OCI-LY3 (cell line): ENCODE results near the gene URGCP.
A peak's percentile ranks its signal among the peaks of the same experiment; 100 is the strongest.

ENCODE experiments used
- H2AFZ ChIP-seq: fragments of 200-600, 300-600 bp; shearing (Covaris generic); 2 replicates; pipeline ENCODE4 v1.6.0; 2014; ENCODE audit warnings: antibody characterized with exemption, low read depth, low read length
- H3K27ac ChIP-seq: fragments of 200-600, 300-600 bp; sonication (generic); 2 replicates; pipeline ENCODE4 v1.5.1; 2014; ENCODE audit warnings: mild to moderate bottlenecking, low read length, moderate library complexity, mixed read lengths
- H3K27me3 ChIP-seq: fragments of 200-600, 300-600 bp; sonication (generic); 2 replicates; pipeline ENCODE4 v1.6.1; 2014; ENCODE audit warnings: low read depth, low read length, mixed read lengths
- H3K36me3 ChIP-seq: fragments of 200-600, 300-600 bp; sonication (generic); replicated peaks from 2 replicates; pipeline ENCODE3; 2014; ENCODE audit warnings: low read depth, low read length, mixed read lengths
- H3K4me1 ChIP-seq: fragments of 300-600, 200-600 bp; sonication (generic); 2 replicates; pipeline ENCODE4 v1.6.1; 2014; ENCODE audit warnings: low read length, mixed read lengths
- H3K4me2 ChIP-seq: fragments of 200-600, 300-600 bp; sonication (generic); 2 replicates; pipeline ENCODE4 v1.6.1; 2014; ENCODE audit warnings: low read length, mixed read lengths
- H3K4me3 ChIP-seq: fragments of 300-600, 200-600 bp; sonication (generic); 2 replicates; pipeline ENCODE4 v1.5.1; 2014; ENCODE audit warnings: antibody characterized with exemption, mild to moderate bottlenecking, low read length, moderate library complexity
- H3K79me2 ChIP-seq: fragments of 300-600, 200-600 bp; shearing (Covaris generic); 2 replicates; pipeline ENCODE4 v1.6.1; 2014; ENCODE audit warnings: mild to moderate bottlenecking, low read length, mixed read lengths
- H3K9ac ChIP-seq: fragments of 300-600, 200-600 bp; shearing (Covaris generic); 2 replicates; pipeline ENCODE4 v1.6.0; 2014; ENCODE audit warnings: mild to moderate bottlenecking, low read length, moderate library complexity
- H3K9me3 ChIP-seq: fragments of 200-600, 300-600 bp; shearing (Covaris generic); 2 replicates; pipeline ENCODE4 v1.6.1; 2014; ENCODE audit warnings: low read length, mixed read lengths; ENCODE audit not compliant: insufficient read depth
- H4K20me1 ChIP-seq: fragments of 200-600, 300-600 bp; sonication (generic); 2 replicates; pipeline ENCODE4 v1.6.1; 2016; ENCODE audit warnings: low read length, mixed read lengths; ENCODE audit not compliant: insufficient read depth
- EZH2phosphoT487 ChIP-seq: fragments of 200-600 bp; shearing (Covaris generic); IDR thresholded peaks from 2 replicates; pipeline ENCODE4 v1.6.1; 2018; ENCODE audit warnings: antibody characterized with exemption, mixed run types, low read depth
- TF ChIP-seq, protein P1 (sequence below): fragments of 200-600, 300-600 bp; sonication (generic); IDR thresholded peaks from 2 replicates; pipeline ENCODE4 v1.5.1; 2014; ENCODE audit warnings: antibody characterized with exemption, low read length, low read depth

URGCP gene

DNA sequence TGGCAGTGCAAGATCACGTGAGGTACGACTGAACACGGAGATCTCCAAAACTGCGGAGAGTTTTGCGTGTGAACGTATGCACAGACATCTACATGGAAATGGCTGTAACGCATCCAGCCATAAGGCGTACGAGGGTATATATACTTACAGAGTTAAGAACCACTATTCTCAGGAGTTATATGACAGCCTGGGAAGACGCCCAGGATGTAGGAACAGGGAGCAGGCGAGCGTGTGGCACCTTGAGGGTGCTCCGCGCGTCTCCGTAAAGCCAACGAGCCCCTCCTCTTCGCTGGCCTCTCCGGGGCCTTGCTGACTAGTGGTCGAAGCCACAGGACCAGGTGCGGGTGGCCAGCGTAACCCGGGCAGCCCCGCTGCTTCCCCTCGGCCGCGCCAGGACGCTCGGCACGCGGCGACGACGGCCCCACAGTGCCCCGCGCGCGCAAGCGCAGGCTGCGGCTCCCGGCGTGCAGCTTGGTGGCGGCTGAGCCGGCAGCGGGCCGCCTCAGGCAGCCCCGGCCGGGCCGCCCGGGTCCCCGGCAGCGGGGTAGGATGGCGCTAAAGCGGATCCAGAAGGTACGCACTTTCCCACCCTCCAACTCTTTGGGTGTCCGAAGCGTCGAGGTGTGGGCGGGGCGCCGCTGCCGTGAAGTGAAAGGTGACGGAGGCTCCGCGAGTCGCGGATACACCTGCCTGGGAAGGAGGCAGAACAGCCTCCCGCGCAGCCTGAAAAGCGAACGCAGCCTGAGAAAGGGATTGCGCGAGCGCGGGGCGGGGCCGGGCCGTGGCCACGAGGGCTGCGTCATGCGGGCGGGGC lies 19.8 kb upstream of the URGCP start, which contains the start of gene UBE2D4:
TSS of gene UBE2D4 (plus strand) at position 453 of the 814 bp plus-strand sequence. CDS start at position 550, 97 bp downstream.
- Histone ChIP-seq H4K20me1 (no peaks in the 10 kb centered on the region), H3K4me3 (peak within 1 kb of the TSS; percentile 87), H3K4me1 (no peaks in the 10 kb centered on the region), H2AFZ (peak within 1 kb of the TSS; percentile 90), H3K9me3 (no peaks in the 10 kb centered on the region), H3K9ac (peak within 1 kb of the TSS; percentile 85), H3K4me2 (peak within 1 kb of the TSS; percentile 93), H3K79me2 (peaks cover 7% of the 10 kb centered on the region; the same call in 1 of the 2 replicates), H3K36me3 (peaks cover 11% of the 10 kb centered on the region), H3K27me3 (no peaks in the 10 kb centered on the region), H3K27ac (peak within 1 kb of the TSS; percentile 83)
- TF ChIP-seq, protein P1, sequence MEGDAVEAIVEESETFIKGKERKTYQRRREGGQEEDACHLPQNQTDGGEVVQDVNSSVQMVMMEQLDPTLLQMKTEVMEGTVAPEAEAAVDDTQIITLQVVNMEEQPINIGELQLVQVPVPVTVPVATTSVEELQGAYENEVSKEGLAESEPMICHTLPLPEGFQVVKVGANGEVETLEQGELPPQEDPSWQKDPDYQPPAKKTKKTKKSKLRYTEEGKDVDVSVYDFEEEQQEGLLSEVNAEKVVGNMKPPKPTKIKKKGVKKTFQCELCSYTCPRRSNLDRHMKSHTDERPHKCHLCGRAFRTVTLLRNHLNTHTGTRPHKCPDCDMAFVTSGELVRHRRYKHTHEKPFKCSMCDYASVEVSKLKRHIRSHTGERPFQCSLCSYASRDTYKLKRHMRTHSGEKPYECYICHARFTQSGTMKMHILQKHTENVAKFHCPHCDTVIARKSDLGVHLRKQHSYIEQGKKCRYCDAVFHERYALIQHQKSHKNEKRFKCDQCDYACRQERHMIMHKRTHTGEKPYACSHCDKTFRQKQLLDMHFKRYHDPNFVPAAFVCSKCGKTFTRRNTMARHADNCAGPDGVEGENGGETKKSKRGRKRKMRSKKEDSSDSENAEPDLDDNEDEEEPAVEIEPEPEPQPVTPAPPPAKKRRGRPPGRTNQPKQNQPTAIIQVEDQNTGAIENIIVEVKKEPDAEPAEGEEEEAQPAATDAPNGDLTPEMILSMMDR = no peak

DNA sequence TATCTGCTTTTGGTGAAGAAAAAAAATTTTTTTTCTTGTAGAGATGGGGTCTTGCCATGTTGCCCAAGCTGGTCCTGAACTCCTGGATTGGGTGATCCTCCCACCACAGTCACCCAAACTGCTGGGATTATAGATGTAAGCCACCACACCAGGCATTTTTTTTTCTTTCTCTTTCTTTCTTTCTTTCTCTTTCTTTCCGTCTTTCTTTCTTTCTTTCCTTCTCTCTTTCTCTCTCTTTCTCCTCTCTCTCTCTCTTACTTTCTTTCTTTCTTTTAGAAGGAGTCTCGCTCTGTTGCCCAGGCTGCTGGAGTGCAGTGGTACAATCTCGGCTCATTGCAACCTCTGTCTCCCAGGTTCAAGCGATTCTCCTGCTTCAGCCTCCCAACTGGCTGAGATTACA lies 16.3 kb upstream of the URGCP start:
- Histone ChIP-seq H3K9ac (no peak overlapping the region), H3K36me3 (peaks cover 8% of the 10 kb centered on the region), H4K20me1 (no peaks in the 10 kb centered on the region), H3K27ac (no peak overlapping the region), H2AFZ (no peak overlapping the region), H3K9me3 (no peaks in the 10 kb centered on the region), H3K4me2 (no peak overlapping the region), H3K27me3 (no peaks in the 10 kb centered on the region), H3K79me2 (peaks cover 7% of the 10 kb centered on the region; the same call in 1 of the 2 replicates), H3K4me1 (no peaks in the 10 kb centered on the region), H3K4me3 (no peak overlapping the region)
- TF ChIP-seq, protein P1 = no peak
- no peak for TF ChIP-seq EZH2phosphoT487

DNA sequence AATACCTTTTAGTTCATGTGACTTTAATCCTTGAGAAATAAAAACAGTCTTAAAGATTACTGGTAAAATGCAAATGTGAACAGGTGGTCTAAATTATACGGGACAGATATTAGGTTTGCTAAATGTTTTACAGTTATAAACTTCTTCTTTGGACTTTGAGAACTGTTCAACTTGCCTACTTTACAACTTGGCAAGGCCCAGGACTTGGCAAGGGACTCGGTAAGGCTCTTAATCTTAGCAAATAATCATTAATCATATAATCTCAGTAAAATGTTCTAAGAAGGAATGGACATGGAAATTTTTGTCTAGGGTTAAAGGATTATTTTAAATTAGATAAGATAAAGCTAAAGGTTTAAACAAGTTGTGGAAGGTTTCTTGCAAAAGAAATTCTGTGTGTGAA lies 15.0 kb upstream of the URGCP start:
- Histone ChIP-seq H3K27ac (no peak overlapping the region), H4K20me1 (no peaks in the 10 kb centered on the region), H3K4me1 (no peaks in the 10 kb centered on the region), H2AFZ (no peak overlapping the region), H3K4me2 (no peak overlapping the region), H3K9me3 (no peaks in the 10 kb centered on the region), H3K4me3 (no peak overlapping the region), H3K36me3 (peaks cover 8% of the 10 kb centered on the region), H3K27me3 (no peaks in the 10 kb centered on the region), H3K79me2 (peaks cover 7% of the 10 kb centered on the region; the same call in 1 of the 2 replicates), H3K9ac (no peak overlapping the region)
- TF ChIP-seq, protein P1 = no peak
- no peak for TF ChIP-seq EZH2phosphoT487

DNA sequence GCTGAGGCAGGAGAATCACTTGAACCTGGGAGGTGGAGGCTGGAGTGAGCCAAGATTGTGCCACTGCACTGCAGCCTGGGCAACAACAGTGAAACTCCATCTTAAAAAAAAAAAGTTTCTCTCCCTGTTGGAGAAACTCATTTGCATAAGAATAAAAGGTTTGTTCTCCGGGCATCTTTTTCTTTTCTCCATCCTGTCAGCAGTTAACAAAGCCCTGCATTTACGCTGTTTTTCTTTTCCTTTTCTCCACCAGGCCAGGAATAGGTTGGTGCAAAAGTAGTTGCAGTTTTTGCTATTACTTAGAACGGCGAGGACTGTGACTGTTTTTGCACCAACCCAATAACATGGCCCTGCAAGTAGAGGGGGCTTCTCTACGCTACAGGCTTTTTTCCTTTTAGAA lies 9.5 kb upstream of the URGCP start:
- Histone ChIP-seq H3K79me2 (no peaks in the 10 kb centered on the region), H3K4me3 (no peak overlapping the region), H2AFZ (no peak overlapping the region), H3K4me2 (no peak overlapping the region), H4K20me1 (no peaks in the 10 kb centered on the region), H3K27me3 (no peaks in the 10 kb centered on the region), H3K9me3 (no peaks in the 10 kb centered on the region), H3K27ac (no peak overlapping the region), H3K36me3 (no peaks in the 10 kb centered on the region), H3K4me1 (no peaks in the 10 kb centered on the region), H3K9ac (no peak overlapping the region)
- TF ChIP-seq, protein P1 = no peak
- no peak for TF ChIP-seq EZH2phosphoT487
